HS-27A (cell line): ENCODE measurements around the gene TNRC18.
"Not testable (repeated sequence)": the region's sequence is repeated elsewhere in the genome, so short reads cannot be mapped to it uniquely, and the experiment has no call there.

Experiments
- DNase-seq: peaks from one replicate; pipeline ENCODE4 v3.0.0-alpha.2; 2012; ENCODE audit warnings: low read depth, missing footprints

The TNRC18 gene, protein sequence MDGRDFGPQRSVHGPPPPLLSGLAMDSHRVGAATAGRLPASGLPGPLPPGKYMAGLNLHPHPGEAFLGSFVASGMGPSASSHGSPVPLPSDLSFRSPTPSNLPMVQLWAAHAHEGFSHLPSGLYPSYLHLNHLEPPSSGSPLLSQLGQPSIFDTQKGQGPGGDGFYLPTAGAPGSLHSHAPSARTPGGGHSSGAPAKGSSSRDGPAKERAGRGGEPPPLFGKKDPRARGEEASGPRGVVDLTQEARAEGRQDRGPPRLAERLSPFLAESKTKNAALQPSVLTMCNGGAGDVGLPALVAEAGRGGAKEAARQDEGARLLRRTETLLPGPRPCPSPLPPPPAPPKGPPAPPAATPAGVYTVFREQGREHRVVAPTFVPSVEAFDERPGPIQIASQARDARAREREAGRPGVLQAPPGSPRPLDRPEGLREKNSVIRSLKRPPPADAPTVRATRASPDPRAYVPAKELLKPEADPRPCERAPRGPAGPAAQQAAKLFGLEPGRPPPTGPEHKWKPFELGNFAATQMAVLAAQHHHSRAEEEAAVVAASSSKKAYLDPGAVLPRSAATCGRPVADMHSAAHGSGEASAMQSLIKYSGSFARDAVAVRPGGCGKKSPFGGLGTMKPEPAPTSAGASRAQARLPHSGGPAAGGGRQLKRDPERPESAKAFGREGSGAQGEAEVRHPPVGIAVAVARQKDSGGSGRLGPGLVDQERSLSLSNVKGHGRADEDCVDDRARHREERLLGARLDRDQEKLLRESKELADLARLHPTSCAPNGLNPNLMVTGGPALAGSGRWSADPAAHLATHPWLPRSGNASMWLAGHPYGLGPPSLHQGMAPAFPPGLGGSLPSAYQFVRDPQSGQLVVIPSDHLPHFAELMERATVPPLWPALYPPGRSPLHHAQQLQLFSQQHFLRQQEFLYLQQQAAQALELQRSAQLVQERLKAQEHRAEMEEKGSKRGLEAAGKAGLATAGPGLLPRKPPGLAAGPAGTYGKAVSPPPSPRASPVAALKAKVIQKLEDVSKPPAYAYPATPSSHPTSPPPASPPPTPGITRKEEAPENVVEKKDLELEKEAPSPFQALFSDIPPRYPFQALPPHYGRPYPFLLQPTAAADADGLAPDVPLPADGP (N-terminal part only)

DNA sequence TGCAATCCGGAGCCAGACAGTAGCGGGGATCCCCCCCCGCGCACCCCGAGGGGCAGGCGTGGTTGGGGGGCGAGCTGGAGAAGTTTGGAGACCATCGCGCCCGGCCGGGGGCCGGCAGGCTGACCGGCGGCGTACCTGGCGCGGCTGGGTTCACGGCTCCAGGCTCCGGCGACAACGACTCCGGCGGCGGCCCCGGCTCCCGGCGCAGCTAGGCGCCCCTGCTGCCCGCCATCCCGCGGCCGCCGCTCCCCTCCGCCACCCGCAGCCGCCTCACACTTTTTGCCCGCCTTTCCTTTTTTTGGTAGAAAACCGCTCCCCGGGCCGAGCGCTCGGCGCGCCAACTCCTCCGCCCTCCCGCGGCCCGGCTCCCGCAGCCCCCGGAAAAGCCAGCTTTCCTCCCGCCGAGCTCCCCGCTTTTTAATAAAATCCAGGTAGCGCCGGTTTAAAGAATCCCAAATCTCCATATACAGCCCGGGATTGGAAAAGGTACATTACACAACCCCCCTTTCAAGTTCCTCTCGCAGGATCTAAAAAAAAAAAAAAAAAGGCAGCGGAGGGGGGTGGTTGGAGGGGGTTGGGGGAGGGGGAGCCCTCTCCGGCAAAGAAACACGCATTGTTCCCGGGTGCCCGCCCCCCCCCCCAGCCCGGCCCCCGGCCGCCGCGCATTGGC is at the start of gene TNRC18:
Gene TNRC18 (minus strand): TSS at position 529 of the 670 bp plus-strand sequence. CDS start 2,588 bp downstream, outside the sequence.
- no peak for DNase-seq

- DNase-seq: no peak
Observed at GRCh38 chr7:5472432-5473315, 49.0 kb upstream of the TNRC18 start.

DNA sequence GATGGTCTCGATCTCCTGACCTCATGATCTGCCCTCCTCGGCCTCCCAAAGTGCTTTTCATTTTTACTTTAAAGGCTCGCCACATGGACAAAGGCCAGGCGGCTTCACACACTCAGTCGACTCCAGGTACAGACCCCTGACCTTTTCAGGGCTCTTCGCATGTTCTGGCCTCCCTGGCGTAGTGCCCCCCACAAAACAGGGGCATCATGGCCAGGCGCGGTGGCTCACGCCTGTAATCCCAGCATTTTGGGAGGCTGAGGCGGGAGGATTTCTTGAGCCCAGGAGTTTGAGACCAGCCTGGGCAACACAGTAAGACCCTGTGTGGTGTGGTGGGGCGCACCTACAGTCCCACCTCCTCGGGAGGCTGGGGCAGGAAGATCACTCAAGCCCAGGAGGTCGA is 48.0 kb upstream of the TNRC18 start:
- DNase-seq: not testable (repeated sequence)

GRCh38 chr7:5470816-5471215 is 47.2 kb upstream of the TNRC18 start:
- DNase-seq: no peak

DNA sequence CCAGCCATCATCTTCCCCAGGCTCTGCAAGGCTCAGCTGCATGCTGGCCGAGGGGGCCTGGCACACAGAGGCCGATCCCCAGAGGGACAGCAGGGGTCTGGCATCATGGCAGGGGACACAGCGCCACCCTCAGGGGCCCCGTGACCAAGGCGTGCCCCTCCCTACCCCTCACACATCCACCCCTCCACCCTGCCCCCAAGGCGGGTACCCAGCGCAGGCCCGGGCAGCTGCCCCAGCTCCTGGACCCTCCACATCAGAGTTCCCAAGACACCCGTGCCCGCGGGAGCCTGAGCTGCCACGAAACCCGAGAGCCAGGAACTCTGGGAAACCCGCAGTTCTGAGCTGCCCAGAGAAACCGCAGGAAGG is 46.5 kb upstream of the TNRC18 start:
- no peak for DNase-seq

- DNase-seq: no peak
Observed at GRCh38 chr7:5469375-5470166, 45.9 kb upstream of the TNRC18 start.

- DNase-seq: no peak
Observed at GRCh38 chr7:5467645-5468044, 44.0 kb upstream of the TNRC18 start.

DNA sequence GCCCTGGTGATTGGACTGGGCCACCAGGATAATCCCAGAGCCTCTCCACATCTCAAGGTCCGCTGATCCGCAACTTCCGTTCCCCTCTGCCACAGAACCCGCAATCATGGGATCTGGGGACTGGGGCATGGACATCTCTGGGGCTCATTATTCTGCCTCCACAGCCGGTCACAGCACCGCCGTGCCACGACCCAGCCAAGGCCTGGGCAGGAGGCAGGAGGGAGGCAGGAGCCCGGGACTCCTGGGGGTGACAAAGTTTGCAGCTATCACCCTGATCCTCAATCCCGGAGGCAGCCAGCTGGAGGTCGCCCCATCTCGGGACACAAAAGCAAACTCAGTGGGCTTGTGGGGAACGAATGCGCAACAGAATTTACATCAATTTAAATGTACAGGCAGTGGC is 42.9 kb upstream of the TNRC18 start:
- no peak for DNase-seq

- DNase-seq: no peak
Observed at GRCh38 chr7:5463031-5463430, 39.4 kb upstream of the TNRC18 start.

- no peak for DNase-seq
Observed at GRCh38 chr7:5462216-5462615, 38.6 kb upstream of the TNRC18 start.

DNA sequence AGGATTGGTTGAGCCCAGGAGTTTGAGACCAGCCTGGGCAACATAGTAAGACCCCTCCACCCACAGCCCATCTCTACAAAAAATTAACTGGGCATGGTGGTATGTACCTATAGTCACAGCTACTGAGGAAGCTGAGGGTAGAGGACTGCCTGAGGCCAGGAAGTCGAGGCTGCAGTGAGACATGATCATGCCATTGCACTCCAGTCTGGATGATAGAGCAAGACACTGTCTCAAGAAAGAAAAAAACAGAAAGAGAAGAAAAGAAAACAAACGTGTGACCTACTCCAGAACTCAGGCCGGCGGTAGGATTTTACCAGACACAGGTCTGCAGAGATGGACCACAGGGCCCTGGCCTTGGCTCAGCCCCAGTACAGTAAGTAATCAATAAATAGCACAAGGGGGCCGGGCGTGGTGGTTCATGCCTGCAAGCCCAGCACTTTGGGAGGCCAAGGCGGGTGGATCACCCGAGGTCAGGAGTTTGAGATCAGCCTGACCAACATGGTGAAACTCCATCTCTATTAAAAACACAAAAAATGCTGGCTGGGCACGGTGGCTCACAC is 35.4 kb upstream of the TNRC18 start:
- DNase-seq: no peak

DNA sequence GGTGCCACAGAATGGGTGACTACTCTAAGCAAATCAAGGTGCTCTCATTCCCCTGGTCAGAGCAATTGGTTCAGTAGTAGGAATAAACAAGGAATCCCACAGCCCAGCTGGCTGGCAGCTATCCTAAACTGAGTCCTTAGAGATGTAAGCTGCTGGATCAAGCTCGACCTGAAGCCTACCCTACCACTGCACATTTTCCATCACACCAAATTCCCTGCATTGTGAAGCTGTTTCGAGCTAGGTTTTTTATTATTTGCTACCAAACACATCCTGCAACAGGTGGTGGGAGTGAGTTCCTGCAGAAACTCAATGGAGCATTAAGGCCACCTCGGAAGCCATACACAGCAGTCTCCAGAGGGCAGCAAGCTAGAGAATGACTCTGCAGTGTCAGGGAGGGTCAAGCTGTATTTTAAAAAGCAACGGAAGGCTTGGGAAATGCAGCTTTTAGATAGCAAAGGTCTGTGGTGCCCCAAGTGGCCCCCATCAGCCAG is 33.7 kb upstream of the TNRC18 start:
- no peak for DNase-seq

DNA sequence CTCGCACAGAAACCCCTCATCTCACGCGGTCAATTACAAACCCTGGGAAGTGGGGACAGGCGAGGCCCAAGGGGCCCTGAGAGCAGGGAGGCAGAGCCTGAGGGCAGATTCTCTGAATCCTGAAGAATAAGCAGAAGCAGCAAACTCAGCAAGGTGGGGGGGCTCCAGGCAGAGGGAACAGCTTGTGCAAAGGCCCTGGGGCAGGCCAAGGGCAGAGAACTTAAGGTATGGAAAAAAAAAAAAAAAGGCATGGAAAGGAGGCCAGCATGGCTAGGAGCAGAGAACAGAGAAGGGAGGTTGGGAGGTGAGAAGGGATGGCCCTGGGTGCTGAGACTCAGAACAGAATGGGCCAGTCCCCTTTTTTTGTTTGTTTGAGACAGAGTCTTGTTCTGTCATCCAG is 32.8 kb upstream of the TNRC18 start:
- no peak for DNase-seq

DNA sequence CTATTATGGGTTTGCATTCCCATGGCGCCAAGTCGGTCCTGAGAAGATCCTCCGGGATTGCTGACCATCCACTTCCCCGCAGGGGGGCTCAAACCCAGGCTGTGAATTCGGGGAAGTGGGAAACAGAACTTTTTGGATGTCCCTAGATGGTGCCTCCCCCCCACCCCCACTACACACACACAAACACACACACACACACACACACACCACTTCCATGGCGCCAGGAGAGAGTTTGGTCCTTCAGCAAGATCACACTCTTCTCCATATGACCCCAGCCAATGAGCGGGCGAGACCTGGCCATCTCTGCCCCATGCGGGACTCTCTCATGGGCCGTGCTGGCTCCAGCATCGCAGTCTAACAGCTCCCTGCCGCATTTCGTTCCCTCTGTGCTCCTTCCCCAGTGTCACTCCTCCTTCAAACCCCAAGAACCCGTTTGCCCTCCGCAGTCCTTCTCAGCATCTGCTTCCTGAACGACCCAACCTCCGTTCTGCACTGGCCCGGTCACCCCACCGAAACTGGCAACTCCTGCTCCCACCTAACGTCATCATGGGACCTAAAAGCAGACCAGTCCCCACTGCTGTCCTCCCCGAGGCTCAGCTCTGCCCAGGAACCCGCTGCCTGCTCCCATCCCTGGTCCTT is 32.1 kb upstream of the TNRC18 start:
- DNase-seq: no peak

DNA sequence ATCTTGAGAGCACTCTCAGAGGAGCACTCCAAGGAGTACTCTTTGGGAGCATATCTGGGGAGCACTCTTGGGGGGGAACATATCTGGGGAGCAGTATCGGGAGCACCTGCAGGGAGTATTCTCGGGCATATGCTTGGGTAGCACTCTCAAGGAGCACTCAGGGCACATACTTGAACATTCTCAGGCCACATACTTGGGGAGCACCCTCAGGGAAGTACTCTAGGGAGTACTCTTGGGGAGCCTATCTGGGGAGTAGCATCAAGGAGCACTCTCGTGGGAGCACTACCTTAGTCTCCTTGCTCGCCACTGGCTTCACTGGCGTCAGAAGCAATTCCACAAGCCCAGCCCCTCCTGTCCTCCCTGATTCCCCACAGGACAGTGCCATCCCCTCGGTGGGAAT is 31.5 kb upstream of the TNRC18 start:
- no peak for DNase-seq

GRCh38 chr7:5454485-5454884 is 30.9 kb upstream of the TNRC18 start:
- no peak for DNase-seq

DNA sequence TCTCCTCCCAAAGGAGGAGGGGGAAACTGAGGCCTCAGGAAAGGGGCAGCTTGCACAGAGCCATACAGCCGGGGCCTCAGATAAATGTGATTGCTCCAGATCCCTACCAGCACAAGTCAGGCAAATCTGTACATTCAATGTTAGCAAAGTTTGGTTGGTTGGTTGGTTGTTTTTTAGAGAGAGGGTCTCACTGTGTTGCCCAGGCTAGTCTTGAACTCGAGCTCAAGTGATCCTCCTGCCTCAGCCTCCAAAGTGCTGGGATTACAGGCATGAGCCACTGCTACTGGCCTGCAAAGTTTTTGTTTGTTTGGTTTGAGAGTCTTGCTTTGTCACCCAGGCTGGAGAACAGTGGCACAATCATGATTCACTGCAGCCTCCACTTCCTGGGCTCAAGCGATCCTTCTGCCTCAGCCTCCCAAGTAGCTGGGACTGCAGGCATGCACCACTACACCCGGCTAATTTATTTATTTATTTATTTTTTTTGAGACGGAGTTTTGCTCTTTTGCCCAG is 30.0 kb upstream of the TNRC18 start:
- no peak for DNase-seq

GRCh38 chr7:5452937-5453540 is 29.4 kb upstream of the TNRC18 start:
- DNase-seq: no peak

DNA sequence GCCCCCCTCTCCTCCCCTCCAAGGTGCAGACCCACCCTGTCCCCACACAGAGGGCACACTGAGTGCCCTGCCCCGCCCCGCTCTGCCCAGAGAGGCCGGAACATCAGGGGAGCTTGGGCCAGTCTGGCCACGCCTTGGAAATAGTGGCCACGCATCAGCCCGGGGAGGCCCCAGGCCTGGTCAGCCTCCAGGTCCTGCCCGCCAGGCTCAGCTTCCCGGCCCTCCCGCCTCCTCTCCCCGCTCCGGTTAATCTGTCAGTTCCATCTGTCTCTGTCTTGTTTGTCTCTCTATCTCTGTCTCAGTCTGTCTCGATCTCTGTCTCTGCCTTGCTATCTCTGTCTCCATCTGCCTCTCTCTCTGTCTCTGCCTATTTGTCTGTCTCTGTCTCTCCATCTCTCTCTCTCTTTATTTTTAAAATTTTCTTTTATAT is 28.9 kb upstream of the TNRC18 start:
- DNase-seq: no peak
